NCI-H2107 (cell line): Measurements from ENCODE around the gene SUSD5.
"Not testable (repeated sequence)": the region's sequence is repeated elsewhere in the genome, so short reads cannot be mapped to it uniquely, and the experiment has no call there.

Experiments used
- DNase-seq: peaks from one replicate; lab custom pipeline; 2025; lab: John Stamatoyannopoulos, UW

The SUSD5 gene

DNA sequence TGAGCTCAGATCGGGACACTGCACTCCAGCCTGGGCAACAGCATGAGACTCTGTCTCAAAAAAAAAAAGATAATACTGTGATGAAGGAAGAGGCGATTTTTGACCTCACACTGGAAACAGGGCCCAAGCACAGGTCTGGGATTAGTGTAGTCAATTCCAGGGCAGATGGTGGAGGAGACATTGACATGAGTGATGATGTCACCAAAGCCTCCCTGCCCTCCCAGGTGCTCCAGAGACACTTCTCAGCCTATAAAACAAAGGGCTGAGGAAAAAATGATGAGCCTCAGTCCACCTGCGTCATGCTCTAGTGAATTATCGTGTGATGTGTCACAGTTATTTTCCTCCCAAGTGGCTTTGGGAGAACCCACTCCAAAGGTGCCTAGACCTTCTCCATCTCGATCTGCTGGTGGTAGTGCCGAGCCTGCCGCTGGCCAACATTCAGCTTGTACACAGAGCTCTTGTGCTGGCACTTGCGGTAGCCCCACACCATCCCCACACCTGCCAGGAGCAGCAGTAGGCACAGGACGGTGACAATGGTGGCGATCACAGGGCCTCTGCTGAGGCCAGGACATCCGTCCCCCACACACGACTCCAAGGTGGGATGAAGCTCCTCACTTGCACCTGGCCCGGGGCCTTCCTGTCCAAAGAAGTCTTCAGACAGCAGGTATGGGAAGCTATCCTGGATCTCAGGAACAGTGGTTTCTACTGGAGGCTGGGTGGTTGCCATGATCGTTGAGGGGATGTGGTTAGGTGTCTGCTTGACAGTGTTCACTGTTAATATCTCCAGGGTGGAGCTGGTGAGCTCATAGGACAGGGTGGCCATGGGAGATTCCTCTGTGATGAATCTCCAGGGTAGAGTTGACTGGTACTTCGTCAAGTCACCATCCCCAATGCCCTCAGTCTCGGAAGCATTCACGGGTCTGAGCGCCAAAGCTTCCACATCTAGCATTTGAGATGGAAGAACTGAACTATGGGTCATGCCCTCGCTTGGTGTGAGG, 65.9 kb downstream of the SUSD5 start:
- no peak for DNase-seq

DNA sequence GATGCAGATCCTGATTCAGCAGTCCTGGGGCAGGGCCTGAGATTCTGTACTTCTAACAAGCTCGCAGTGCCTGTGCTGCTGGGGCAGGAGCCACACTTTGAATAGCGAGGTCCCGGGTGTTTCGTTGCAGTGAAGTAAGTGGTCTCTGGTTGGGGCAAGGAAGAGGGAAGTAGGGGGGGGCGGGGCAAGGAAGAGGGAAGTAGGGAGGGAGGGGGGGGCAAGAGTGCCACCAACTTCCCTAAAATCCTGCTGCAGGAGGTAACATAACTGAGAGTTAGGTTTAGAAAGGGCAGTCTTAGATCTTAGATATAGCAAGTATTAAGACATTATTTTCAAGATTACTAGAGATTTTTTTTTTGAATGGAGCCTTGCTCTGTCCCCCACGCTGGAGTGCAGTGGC, 69.3 kb downstream of the SUSD5 start:
- DNase-seq = no peak

DNA sequence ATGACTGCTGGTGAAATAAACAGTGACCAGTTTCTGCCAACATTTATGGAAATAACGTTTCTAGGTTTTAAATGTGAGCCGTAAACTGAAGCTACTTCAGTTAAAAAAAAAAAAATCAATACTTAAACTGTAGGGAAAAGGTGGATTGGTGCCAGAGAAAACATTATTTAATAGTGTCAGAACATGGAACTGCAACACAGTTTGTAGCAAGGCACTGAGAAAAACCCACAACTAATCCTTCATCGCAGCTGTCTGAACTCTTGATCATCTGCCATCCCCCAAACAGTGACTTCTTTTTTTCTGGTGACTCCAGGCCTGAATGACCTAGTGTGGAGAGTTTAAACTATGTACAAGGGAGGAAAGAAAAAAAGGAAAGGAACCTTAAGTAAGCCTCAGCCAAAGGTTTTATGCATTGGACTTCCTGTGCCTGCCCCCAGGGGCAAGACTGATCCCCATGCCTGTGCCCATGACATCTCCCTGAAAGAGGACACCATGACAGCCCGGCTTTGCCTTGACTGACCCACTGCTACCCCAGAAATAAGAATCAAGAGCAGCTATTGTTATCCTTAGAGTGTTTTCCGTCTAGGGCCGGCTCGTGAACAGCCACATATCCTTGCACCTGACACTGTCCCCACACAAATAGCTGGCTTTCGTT, 71.7 kb downstream of the SUSD5 start:
- DNase-seq = no peak

- DNase-seq = no peak
These were observed 72.6 kb downstream of the SUSD5 start for GRCh38 chr3:33145901-33146580.

- no peak for DNase-seq
These were observed 73.2 kb downstream of the SUSD5 start for GRCh38 chr3:33145221-33145900.

- no peak for DNase-seq
These were observed 74.2 kb downstream of the SUSD5 start for GRCh38 chr3:33144433-33144832.

GRCh38 chr3:33141006-33141405, 77.6 kb downstream of the SUSD5 start:
- no peak for DNase-seq

DNA sequence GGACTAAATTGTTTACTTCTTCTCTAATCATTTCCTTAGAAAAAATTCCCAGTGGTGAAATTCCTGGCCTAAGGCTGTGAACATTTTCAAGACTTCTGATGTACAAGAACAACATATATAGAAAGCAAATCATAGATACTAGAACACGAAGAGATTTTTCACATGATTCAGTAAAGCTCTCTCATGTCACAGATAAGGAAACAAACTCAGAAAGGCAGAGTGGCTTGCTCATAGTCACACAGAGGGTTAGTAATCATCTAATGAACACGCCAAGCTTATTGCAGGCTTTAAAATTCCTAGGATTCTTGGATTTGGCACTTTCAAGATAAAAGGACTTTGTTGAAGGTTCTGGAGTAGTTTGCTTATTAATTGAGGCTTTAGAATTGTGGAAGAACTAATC, 78.6 kb downstream of the SUSD5 start:
- DNase-seq = no peak

GRCh38 chr3:33139006-33139623, 79.5 kb downstream of the SUSD5 start:
- DNase-seq = not testable (repeated sequence)

GRCh38 chr3:33137691-33138090, 80.9 kb downstream of the SUSD5 start:
- DNase-seq = no peak

DNA sequence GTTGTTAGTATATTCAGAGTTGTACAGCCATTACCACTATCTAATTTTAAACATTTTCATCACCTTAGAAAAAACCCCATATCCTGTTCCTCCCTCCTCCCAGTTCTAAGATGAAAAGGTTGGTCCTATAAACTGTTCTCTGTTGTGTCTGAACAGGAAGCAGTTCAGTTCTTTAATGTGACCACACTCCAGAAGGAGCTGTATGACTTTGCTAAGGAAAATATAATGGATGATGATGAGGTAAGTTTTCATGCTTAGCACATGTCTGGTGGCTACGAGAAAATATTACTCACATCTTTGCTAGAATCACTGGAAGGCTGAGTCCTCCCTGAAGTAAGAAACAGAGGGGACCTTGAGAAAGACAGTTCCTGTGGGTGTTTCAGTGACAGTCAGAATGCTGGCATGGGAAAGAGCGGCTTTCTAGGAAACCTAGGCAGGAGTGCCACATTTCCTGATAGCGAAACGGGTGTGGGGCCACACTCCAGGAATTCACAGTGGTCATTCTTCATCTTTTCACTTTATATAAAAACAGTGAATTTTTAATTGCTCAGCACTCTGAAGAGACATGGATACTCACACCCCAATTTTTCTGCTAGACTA, 84.5 kb downstream of the SUSD5 start:
- no peak for DNase-seq

GRCh38 chr3:33132019-33132360, 86.6 kb downstream of the SUSD5 start:
- no peak for DNase-seq

GRCh38 chr3:33131331-33132018, 87.1 kb downstream of the SUSD5 start:
- peak; percentile 47 for DNase-seq

- DNase-seq = no peak
These were observed 88.5 kb downstream of the SUSD5 start for GRCh38 chr3:33130144-33130543.

DNA sequence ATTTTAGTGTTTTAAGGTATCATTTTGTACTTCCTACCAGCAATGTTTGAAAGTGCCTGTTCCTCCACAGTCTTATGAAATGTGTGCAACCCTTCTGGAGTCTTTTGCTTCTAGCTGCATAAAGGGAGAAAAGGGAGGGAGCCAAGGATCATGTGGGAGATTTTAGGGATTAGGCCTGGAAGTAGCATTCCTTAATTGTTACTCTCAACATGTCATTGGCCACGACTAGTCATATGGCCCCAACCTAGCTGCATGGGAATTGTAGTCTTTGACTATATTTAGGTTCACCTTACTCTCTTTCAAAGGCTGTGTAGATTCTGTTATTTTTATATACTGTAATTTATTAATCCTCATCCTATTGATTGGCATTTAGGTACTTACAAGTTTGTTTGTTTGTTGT, 89.9 kb downstream of the SUSD5 start:
- no peak for DNase-seq

DNA sequence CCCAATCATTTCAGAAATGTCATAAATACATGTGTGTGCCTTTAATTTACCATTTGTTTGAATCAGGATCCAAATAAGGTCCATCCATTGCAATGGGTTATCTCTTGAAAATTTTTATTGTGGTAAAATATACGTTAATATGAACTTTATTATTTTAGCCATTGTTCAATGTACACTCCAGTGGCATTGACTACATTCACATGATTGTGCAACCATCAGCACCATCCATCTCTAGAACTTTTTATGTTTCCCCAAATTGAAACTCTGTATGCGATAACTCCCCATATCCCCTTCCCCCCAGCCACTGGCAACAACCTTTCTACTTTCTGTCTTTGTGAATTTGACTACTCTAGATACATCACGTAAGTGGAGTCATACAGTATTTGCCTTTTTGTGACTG, 92.8 kb downstream of the SUSD5 start:
- DNase-seq = no peak

DNA sequence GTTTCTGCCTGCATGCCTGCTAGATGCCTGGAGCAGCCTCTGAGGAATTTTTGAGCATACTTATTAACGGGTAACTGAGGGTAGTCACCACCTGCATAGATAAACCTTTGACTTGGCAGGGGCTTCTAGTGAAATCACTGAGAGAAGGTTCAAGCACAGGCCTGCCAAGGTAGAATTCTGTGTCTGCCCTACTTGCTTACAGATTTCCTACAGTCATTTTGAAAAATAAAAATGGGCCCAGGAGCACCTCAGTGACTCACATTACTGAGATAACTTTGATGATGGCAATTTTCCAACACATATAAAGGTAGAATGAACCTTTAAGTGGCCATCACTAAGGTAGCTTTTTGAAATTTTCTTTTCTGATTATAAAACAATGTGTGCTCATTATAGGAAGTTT, 94.0 kb downstream of the SUSD5 start:
- DNase-seq = no peak

GRCh38 chr3:33122991-33123390, 95.6 kb downstream of the SUSD5 start:
- DNase-seq = no peak

GRCh38 chr3:33119891-33120290, 98.7 kb downstream of the SUSD5 start:
- DNase-seq = no peak

GRCh38 chr3:33117461-33117860, 101.1 kb downstream of the SUSD5 start:
- DNase-seq = no peak
